ENCODE measurements around the gene RIMBP2.

The RIMBP2 gene

DNA sequence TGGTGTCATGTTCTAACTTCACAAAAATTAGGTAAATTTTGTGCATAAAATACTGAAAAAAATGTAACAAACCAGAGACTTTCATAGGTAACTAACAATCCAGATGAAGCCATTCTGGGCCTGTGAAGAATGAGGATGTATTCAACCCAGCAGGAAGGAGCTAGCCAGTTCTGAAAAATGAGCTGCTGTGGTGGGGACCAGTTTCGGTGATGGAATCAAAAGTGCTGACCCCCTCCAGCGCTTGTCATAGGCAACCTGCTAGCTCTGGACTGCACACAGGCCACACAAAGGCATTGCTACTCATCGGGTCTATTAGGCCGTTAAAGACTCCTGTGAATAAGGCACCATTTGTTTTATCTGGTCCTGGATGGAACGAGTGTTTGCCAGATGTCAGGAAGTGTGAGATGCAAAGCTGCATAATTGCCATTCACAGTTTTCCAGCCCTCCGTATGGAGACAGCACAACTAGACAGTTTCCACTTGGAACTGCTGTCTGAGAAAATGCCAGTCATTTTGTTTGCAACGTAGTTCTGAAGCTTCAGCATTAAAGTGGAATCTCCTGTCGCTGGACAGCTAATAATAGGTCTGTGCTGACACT is 3.3 kb upstream of the RIMBP2 start:
- Histone ChIP-seq H3K4me2 (ENCODE audit: low read depth, low read length) (no peak overlapping the region), H2AFZ (ENCODE audit: low read length) (no peak overlapping the region), H4K20me1 (ENCODE audit: insufficient read depth, low read length) (no peaks in the 10 kb centered on the region), H3K27ac (ENCODE audit: low read length) (no peak overlapping the region), H3K4me1 (ENCODE audit: low read length) (no peaks in the 10 kb centered on the region), H3K4me3 (ENCODE audit: low read length) (no peak overlapping the region), H3K9me2 (replicated peaks; ENCODE audit: insufficient read depth, low read length) (no peaks in the 10 kb centered on the region), H3F3A (ENCODE audit: insufficient read depth, low read length) (no peaks in the 10 kb centered on the region), H3K27me3 (replicated peaks; ENCODE audit: insufficient read depth, low read length) (no peaks in the 10 kb centered on the region), H3K9me3 (replicated peaks; ENCODE audit: insufficient read depth, low read length) (no peaks in the 10 kb centered on the region), H3K79me2 (ENCODE audit: low read length) (no peaks in the 10 kb centered on the region), H3K36me3 (replicated peaks; ENCODE audit: insufficient read depth, low read length) (no peaks in the 10 kb centered on the region), H3K9ac (ENCODE audit: low read length) (no peak overlapping the region)
- DNase-seq = no peak
- TF ChIP-seq EZH2phosphoT487 (IDR thresholded peaks at IDR 0.05; ENCODE audit: low read length) (no peak), EZH2 (optimal IDR thresholded peaks at IDR 0.05; ENCODE audit: low read depth, low read length) (no peak)
- TF ChIP-seq, protein P1, sequence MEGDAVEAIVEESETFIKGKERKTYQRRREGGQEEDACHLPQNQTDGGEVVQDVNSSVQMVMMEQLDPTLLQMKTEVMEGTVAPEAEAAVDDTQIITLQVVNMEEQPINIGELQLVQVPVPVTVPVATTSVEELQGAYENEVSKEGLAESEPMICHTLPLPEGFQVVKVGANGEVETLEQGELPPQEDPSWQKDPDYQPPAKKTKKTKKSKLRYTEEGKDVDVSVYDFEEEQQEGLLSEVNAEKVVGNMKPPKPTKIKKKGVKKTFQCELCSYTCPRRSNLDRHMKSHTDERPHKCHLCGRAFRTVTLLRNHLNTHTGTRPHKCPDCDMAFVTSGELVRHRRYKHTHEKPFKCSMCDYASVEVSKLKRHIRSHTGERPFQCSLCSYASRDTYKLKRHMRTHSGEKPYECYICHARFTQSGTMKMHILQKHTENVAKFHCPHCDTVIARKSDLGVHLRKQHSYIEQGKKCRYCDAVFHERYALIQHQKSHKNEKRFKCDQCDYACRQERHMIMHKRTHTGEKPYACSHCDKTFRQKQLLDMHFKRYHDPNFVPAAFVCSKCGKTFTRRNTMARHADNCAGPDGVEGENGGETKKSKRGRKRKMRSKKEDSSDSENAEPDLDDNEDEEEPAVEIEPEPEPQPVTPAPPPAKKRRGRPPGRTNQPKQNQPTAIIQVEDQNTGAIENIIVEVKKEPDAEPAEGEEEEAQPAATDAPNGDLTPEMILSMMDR (IDR thresholded peaks at IDR 0.05; ENCODE audit: low read length) = no peak

DNA sequence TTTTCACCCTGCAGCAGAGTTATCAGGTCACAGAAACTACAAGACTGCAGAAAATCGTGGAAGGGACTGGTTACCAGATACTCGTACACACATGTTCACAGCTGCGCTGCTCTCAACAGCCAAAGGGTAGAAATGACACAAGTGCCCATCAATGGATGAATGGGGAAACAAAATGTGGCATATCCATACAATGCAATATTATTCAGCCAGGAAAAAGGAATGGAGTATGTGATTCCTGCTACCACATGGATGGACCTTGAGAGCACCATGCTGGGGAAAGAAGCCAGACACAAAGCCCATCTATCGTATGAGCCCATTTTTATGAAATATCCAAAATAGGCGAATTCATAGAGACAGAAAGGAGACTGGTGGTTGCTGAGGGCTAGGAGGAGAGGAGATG is 1.7 kb upstream of the RIMBP2 start:
- H3K9me2 ChIP-seq (replicated peaks; ENCODE audit: insufficient read depth, low read length) = no peaks in the 10 kb centered on the region
- H3K4me2 ChIP-seq (ENCODE audit: low read depth, low read length) = no peak overlapping the region
- no peak overlapping the region for H3K27ac ChIP-seq (ENCODE audit: low read length)
- no peaks in the 10 kb centered on the region for H3K27me3 ChIP-seq (replicated peaks; ENCODE audit: insufficient read depth, low read length)
- H3K79me2 ChIP-seq (ENCODE audit: low read length) = no peaks in the 10 kb centered on the region
- H4K20me1 ChIP-seq (ENCODE audit: insufficient read depth, low read length) = no peaks in the 10 kb centered on the region
- no peaks in the 10 kb centered on the region for H3K9me3 ChIP-seq (replicated peaks; ENCODE audit: insufficient read depth, low read length)
- H3F3A ChIP-seq (ENCODE audit: insufficient read depth, low read length) = no peaks in the 10 kb centered on the region
- H2AFZ ChIP-seq (ENCODE audit: low read length) = no peak overlapping the region
- TF ChIP-seq EZH2 (optimal IDR thresholded peaks at IDR 0.05; ENCODE audit: low read depth, low read length) (no peak), EZH2phosphoT487 (IDR thresholded peaks at IDR 0.05; ENCODE audit: low read length) (no peak)
- TF ChIP-seq, protein P1 (IDR thresholded peaks at IDR 0.05; ENCODE audit: low read length) = no peak
- no peak overlapping the region for H3K4me3 ChIP-seq (ENCODE audit: low read length)
- H3K36me3 ChIP-seq (replicated peaks; ENCODE audit: insufficient read depth, low read length) = no peaks in the 10 kb centered on the region
- H3K9ac ChIP-seq (ENCODE audit: low read length) = no peak overlapping the region
- no peak for DNase-seq
- no peaks in the 10 kb centered on the region for H3K4me1 ChIP-seq (ENCODE audit: low read length)

DNA sequence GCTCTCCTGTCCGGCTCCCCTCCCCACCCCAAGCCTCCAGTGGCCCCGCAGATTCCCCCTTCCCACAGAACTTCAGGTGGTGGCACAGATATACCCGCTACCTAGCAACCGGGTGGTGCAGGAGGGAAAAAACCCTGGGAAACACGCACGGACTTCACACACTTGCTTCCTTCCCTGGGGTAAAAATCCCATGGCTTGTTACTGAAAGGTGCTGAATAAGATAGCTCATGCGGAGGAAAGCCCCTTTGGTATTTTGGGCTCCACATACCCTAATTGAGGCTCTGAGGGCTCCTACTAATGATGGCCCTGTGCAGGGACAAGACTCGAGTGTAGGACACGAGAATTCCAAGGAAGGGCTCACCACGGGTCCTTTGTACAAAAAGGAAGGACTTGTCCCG is 869 bp upstream of the RIMBP2 start:
- no peaks in the 10 kb centered on the region for H3K79me2 ChIP-seq (ENCODE audit: low read length)
- H3K27me3 ChIP-seq (replicated peaks; ENCODE audit: insufficient read depth, low read length) = no peaks in the 10 kb centered on the region
- H3K36me3 ChIP-seq (replicated peaks; ENCODE audit: insufficient read depth, low read length) = no peaks in the 10 kb centered on the region
- no peaks in the 10 kb centered on the region for H3F3A ChIP-seq (ENCODE audit: insufficient read depth, low read length)
- no peaks in the 10 kb centered on the region for H3K9me2 ChIP-seq (replicated peaks; ENCODE audit: insufficient read depth, low read length)
- H3K4me2 ChIP-seq (ENCODE audit: low read depth, low read length) = no peak overlapping the region
- no peak overlapping the region for H3K4me3 ChIP-seq (ENCODE audit: low read length)
- no peak for DNase-seq
- no peak overlapping the region for H3K27ac ChIP-seq (ENCODE audit: low read length)
- no peaks in the 10 kb centered on the region for H3K9me3 ChIP-seq (replicated peaks; ENCODE audit: insufficient read depth, low read length)
- no peak overlapping the region for H3K9ac ChIP-seq (ENCODE audit: low read length)
- H3K4me1 ChIP-seq (ENCODE audit: low read length) = no peaks in the 10 kb centered on the region
- TF ChIP-seq EZH2phosphoT487 (IDR thresholded peaks at IDR 0.05; ENCODE audit: low read length) (no peak), EZH2 (optimal IDR thresholded peaks at IDR 0.05; ENCODE audit: low read depth, low read length) (no peak)
- TF ChIP-seq, protein P1 (IDR thresholded peaks at IDR 0.05; ENCODE audit: low read length) = no peak
- H4K20me1 ChIP-seq (ENCODE audit: insufficient read depth, low read length) = no peaks in the 10 kb centered on the region
- no peak overlapping the region for H2AFZ ChIP-seq (ENCODE audit: low read length)
